HG02938 (cell line): ENCODE data around the gene ZBTB38.

Experiments used
- ATAC-seq: cut with Tn5 transposase; IDR thresholded peaks from one replicate; pipeline ENCODE4 v1.9.1; 2021; ENCODE audit warnings: mild to moderate bottlenecking, moderate library complexity; ENCODE audit not compliant: unreplicated experiment

The ZBTB38 gene

DNA sequence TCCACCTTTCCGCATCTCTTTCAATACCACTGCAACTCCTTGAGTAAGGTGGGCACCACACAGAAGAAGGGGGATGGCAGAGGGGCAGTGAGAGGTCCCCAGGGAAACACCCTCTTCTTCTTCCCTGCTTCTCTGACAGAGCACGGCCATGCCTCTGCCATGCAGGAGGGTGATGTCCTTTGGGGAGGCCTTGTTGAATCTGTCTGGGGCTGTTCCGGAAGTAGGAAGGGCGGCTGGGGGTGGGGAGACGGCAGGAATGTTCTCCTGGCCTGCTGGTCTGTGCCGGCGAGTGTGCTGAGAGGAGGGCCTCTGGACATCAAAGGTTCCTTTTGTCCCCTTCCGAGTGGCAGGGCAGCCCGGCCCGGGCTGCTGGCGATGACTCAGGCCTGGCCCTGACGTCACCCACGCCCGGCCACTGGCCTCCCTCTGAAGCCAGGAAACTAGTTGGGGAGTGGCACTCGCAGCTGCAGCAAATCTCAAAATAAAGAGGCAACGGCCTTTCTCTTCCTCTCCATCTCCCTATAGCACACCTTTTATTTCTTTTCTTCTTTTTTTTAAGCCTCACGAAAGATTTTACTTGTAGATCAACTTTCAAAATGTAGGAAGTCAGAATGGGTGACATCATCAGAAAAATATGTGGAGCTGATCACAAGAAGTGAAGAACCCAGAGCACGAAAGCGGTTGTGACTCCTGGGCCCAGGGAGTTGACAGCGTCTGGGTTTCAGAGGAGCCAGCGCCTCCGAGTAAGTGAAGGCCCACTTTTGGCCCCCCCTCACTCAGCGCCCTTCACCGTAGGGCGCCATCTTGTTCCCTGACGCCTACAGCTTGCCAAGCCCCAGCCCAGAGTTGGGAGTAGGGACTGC, at the start of gene ZBTB38:
ZBTB38 (plus strand) TSS at position 443 of the 863 bp plus-strand sequence. CDS start 73,885 bp downstream, outside the sequence.
- no peak for ATAC-seq

- no peak for ATAC-seq
Observed at GRCh38 chr3:141320399-141321108, 47.8 kb upstream of the ZBTB38 start.

GRCh38 chr3:141321109-141321497, 47.2 kb upstream of the ZBTB38 start:
- ATAC-seq, result no peak

DNA sequence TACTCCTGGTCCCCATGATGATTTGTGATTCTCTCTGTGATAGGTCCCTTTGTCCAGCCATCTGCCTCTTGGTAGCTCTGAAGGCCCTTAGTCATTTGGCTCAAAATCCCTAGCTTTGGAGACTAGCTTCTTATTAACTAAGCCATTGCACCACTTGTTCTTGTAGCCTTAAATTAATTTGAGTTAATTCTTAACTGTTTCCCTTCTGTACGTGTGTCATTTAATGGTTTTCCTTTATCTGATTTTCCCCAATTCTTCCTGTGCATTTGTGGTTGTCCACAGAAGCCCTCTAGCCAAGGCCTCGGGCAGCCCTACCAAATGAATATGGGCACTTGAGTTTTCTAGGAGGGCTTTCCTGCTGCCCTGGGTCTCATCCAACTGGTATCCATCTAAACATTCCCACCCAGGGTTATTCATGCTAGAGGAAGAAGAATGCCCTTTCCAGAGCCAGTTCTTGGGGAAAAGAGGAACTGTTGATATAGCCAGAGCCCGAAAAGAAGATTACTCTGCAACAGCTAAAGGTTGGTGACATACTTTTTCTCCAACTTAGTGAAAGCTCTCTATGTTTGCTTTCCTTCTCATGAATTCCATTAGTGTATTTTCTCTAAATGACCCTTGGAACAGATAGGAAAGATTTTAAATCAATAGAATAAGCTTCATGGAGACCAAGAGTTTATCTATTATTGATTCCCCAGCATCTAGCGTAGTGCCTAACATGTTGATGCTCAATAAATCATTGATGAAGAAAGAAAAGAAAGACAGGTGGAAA, 44.2 kb upstream of the ZBTB38 start:
- no peak for ATAC-seq

- no peak for ATAC-seq
Observed at GRCh38 chr3:141326123-141326522, 42.2 kb upstream of the ZBTB38 start.

DNA sequence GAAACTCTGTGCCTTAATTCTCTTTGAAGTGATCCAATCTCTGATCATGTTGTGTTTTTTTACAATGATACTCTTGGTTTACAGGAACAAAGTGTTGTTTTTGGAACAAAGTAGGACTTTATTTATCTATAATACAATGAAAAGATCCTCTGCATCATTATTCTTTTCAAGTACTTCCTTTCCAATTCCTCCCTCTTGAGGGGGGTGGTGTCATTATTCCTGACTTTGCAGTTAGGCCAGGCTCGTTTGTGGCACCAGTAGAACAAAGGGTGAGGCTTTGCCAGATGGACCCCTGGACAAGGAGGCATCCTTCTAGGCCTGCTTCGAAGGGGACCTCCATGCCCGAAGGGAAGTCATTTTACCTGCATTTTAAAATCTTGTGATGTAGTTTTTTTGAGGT, 41.7 kb upstream of the ZBTB38 start:
- ATAC-seq, result no peak

DNA sequence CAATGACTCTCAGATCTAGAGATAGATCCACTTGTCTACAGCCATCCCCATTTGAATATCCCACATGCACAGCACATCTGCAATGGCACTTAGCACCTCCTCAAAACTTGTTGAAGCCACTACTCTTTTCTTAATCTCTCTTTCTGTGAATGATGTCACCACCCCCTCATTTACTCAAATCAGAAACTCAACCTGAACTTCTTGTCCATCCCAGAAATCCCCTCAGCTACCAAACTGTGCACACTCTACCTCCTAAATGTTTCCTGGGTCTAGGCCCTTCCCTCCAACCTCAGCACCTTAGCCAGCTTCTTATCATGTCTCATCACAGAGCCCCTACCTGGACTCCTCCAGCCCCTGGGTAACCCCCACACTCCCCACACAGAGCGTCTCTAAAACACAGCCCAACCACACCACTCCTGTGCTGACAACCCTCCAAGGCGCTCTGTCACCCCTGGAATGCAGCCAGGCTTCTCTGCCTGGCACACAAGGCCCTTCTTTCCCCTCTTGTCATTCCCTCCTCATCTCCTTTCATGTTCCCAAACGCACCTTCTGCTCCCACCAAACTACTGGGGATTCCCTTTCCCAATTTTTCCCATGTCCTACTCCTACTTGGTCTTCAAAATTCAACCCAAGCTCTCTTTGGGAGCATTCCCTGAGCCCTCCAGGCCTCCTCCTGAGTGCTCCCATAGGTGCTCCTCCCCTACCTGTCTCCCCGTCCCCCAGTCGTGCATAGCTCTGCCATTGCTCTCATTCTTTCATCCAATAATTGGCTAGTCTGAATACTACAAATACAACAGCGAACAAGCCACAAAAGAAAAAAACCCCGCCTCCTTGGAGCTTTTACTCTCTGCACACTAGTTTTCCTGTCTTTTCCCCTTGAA, 39.8 kb upstream of the ZBTB38 start:
- ATAC-seq, result peak; percentile 44

- no peak for ATAC-seq
Observed at GRCh38 chr3:141330235-141330634, 38.1 kb upstream of the ZBTB38 start.

- ATAC-seq, result no peak
Observed at GRCh38 chr3:141330718-141331376, 37.5 kb upstream of the ZBTB38 start.

DNA sequence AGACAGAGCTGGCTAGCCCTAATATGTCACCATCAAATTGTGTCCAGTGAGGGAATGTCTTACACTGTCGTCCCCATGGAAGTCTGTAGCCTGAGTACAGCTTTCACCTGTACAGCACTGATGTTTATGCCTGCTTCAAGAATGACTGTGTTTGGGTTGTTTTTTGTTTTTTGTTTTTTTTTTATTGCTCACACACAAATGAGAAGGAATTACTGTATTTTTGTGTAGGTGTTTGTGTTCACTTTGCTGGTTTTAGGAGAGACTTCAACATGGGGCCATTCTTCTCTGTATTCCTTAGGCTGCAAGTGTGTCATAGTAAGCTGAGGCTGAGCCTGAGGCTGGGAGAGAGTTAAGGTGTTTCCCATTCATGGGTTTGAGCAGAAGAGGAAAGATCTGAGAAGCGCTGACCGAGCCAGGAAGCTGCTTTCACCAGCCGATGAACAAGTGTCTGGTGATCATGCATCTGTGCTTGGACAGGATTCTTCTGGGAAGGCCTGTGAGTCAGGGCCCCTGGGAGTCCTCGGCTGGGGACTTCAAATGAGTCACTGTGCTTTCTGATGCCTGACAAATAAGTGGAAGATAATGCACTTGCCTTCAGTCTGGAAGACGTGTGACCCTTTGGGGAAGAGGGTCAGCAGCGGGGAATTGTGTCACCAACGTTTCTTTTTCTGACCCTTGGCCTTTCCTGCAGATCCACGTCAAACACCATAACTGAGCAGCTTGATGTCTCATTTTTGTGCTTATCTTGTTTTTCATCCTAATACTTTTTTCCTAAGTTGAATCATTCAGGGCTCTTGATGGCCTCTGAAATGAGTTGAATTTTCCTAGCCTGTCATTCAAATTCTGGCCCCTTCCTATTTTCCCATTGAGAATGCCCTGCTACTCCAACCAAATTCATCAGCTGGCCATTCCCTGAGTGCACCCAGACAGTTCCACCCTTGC, 36.7 kb upstream of the ZBTB38 start:
- ATAC-seq, result peak; percentile 37

DNA sequence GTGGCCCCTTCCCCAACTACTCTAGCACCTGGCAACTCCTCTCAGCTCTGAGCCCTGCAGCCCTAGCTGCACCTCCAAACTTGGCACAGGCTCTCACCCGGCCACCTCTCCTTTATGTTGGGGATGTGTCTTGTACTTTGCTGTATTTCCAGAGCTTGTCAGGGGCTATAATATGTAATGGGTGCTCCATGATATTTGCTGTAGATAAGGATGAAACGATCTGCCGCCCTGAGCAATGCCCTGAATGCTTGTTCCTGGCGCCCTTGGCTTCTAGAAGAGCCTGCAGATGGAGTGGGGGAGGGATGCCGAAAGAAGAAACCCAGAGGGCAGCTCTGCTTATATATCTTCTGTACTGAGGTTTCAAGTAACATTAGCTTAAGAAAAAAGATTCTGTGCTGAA, 35.9 kb upstream of the ZBTB38 start:
- no peak for ATAC-seq

- ATAC-seq, result no peak
Observed at GRCh38 chr3:141333836-141334626, 34.3 kb upstream of the ZBTB38 start.

DNA sequence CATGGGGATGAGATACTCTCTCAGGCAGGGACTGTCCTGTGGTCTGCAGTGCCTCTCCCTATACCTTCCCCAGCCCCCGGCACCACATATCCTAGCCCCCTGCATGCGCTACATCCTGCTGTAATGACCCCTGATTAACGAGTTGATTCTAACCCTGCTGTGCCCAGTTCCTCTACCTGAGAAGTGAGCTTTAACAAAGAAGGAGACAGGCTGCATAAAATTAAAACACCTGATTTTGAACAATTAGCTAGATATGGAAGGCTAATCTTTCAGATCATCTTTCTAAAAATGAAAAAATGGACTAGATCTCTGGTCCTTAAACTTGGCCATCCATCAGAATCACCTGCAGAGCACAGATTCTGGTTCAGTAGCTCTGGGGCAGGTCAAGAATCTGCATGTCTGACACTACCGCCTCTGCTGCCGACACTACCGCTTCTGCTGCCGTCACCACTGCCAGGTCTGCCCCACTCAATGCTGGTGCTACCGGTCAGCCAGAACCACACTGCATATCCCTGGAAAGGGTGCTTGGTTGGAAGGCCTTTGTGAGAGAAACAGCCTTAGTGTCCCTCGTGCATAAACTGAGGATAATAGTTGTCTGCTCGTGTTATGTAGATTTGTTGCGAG, 33.6 kb upstream of the ZBTB38 start:
- ATAC-seq, result no peak

DNA sequence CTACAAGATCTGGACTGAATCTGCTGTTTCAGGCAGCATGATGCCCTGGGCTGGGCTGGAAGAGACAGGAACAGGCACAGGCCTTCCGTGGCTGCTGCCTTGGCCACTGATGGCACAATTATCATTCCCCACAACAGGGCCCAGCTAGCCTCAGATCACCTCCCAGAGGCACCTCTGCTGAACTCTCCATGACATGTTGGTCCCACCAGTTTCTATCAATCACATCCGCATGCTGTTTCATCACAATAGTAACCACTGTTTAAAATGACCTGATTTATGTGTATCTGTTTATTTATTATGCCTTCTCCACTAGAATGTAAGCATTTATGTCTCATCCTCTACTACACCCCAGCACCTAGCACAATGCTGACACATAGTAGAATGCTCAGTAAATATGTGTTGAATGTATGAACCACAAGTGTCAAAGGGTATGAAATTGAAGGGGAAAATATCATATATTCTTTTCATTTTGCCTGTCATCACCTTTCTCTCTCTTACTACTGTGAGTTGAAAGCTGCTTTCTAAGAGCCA, 32.7 kb upstream of the ZBTB38 start:
- ATAC-seq, result no peak

DNA sequence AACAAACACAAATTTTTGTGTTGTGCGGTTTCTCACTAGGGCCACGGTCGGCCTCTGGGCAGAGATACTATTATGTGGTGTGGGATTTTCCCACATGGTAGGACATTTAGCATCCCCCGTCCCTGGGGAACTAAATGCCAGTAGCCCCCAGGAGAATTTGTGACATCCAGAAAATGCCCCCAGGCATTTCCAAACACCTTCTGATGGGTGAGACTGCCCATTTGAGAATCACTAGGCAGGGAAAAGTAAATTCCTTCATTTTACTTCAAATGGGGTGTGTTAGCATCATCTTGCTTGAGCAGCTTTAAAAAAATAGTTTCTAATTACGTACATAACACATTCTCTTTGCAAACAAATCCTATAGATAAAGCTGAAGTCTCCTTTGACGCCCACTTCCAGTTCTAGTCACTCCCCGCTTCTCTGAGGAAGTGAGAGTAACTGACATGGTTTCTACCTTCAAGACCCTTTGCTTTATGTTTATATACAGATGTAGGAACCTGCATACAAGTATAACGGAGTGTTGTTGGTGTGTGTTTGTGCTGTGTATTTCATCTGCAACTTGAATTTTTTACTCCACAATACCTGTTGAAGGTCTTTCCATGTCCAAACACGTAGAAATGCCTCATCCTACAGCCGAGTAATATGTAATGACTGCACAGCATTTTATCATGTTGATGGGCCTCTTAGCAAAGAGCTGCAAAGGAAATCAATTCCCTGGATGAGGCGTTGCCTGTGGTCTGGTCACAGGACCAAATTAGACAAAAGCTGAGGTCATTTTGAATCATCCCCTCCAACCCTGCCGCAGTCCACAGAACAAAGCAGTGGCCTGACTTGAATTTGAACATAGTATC, 31.4 kb upstream of the ZBTB38 start:
- peak; percentile 91 for ATAC-seq

- ATAC-seq, result no peak
Observed at GRCh38 chr3:141337523-141337854, 30.8 kb upstream of the ZBTB38 start.

DNA sequence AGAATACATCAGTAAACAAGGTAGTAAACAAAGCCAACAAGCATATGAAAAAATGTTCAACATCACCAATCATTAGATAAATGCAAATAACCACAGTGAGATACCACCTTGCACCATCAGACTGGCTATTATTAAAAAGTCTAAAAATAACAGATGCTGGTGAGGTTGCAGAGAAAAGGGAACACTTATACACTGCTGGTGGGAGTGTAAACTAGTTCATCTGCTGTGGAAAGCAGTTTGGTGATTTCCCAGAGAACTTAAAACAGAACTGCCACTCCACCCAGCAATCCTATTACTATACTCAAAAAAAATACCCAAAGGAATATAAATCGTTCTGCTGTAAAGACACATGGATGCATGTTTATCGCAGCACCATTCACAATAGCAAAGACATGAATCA, 30.3 kb upstream of the ZBTB38 start:
- no peak for ATAC-seq
